NCI-H128 (cell line): ENCODE results near the gene PCDH9.

ENCODE experiments used
- DNase-seq: peaks from one replicate; lab custom pipeline; 2025; ENCODE audit not compliant: unreplicated experiment; lab: John Stamatoyannopoulos, UW

Gene PCDH9

DNA sequence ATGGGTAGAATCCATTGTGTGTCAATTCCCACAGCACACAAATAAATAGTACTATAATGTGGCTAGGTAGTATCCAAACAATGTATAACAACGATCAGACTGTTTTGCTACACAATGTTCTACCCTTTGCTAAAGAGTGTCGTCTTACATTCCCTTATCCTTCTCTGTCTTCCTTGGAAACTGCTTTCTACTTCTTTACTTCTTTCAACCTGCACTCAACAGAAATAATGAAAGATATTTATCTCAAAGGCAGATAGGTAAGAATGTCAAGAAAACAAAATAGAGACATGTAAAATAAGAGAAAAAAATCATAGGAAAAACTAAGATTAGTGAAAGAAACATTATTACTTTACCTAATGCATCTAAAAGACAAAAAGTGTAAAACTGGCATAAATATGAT is 814.7 kb downstream of the PCDH9 start:
- DNase-seq: no peak

DNA sequence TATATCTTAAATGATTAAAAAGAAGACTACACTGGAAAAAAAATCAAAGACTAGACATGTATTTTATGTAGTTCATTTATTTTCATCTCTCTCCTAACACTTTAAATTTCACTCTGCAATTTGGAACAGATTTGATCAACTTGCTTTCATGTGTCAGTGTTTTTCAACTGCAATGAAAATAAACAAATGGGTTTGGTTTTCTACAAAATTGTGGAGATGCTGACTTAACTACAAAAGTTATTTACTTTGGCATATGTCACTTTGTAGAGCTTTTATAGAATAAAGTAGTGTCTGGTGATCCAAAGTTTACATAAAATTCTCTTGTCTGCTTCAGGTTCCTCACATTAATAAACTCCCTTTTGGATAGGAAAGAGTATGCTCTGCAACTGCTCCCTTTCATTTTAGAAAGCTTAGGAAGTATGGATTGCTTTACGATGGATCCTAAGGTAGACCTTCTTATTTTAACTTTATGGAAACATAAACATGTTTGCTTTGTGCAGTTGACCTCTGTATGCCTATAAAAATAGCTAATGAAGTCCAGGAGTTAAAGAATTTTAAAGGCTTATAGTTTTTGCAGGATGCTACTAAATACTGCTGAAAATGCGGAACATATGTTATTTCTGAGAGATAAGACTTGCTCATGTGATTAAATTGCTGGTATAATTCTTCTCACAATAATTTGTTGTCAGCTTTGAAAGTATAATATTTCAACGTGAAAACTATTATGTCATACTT is 815.9 kb downstream of the PCDH9 start:
- no peak for DNase-seq

DNA sequence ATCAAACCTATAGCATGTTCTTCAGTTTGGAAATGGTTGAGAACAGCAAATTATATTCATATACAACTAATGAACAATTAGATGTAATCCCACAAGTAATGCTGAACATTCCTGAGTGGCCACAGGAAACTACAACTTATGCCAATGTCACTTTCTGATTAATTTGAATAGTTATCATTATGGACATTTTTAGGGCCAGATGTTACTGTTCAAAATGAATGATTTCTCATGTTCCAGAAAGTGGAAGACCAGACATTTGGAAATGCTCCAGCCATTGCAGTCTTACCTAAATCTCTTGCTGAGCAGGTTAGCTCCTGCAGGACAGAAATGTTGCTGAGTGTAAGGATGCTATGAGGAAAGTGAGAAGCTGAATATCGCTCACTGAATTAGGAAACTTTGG is 819.8 kb downstream of the PCDH9 start:
- no peak for DNase-seq

DNA sequence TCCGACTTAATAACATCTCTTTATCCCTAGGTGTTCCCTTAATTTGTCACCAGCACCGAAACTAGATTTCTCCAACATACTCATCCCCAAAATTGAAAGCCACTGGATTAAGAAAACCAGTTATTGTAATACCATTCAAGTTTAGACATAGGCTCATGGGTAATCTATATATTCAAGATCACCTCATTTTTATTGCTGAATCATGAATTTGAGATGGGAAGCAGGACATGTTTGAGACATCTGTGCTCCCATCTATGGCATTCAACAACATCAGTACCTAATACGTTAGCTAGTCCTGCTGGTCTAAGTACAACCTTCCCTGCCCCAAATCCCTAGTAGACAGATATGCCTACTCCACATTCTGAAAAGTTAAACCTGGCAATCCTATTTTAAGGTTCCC is 820.6 kb downstream of the PCDH9 start:
- DNase-seq: no peak

DNA sequence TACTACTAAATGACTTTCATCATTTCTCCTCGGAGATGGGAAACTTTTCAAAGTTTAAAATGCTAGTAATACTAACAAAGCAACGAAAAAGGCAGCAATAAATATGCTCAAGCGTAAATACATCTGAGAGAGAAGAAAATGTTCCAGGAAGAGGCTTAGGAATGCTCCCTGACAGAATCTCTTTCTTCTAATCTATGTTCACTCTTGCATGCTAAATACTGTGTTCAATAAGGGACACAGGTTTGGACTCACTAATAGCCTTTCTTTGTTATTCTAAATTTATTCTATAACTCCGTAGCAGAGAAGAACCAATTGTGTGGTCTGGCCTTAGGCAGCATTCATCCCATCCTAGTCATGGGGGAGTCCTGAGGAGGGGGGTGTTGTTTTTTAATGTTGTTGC is 823.0 kb downstream of the PCDH9 start:
- no peak for DNase-seq

DNA sequence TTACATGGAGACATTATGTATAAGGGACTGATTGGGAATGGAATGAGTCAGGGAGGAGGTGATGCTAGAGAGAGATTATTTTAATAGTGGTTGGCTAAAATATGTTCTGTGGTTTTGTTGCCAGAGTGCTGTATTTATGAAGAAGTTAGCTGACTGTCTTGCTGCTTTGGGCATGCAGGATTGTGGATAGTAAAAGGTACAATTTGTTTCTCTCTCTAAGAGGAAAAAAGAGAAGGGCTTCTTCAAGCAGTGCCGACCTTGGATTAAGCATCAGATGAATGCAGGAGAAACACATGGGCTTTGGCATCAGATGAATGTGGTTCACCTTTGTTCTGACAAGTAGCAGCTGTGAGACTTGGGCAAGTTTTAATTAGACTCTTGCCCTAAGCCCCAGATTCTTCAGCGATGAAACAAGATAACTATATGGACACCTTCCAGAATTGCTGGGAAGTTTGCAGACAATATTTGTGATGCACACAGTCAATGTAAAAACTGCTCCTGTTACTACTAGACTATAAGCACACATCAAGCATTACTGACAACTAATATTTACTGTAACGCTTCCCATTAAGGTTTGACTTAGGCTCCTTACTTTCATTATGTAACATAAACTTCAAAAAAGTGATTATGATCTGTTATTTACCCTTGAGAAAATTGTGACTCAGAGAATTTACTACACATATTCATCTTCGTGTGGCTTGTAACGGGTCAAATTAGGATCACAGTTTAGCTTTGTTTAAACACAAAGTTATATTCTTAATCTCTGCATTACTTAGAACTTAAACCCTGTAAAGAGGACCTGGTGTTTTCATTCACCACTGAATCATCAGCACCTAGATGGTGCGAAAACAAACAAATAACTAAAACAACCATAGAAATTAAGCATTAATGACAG is 824.0 kb downstream of the PCDH9 start:
- no peak for DNase-seq

DNA sequence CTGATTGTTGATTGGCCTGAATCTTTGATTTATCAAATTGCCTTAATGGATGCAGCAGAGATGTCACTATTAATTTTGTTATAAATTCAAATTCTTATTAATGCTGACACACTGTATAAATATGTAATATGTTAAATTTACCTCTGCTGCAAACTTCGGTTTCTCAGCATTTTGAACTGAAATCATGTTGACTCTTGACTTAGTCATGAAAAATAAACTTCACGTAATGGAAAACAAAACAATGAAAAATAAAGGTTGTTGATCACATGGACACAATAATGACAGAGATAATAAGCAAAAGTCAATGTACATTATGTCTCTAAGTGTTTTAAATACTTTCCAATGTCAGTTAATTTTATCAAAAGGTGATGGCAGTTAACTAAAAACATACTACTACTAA is 827.6 kb downstream of the PCDH9 start:
- no peak for DNase-seq

DNA sequence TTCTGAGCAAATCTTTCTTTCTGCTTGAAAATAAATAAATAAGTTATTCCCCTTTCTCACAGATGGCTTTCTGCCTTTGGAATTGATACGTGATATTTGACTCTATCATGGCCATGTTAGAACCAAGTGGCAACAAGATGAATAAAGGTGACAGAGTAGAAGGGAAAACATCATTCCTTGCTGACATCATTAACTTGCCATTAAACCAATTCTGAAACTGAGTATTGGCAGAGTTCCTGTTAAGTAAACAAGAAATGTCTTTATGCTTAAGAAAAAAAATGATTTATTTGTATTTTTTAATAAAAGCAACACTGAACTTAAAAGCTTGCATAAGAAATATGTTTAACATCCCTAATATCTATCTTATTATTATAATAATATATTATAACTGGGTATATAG is 828.1 kb downstream of the PCDH9 start:
- DNase-seq: no peak

DNA sequence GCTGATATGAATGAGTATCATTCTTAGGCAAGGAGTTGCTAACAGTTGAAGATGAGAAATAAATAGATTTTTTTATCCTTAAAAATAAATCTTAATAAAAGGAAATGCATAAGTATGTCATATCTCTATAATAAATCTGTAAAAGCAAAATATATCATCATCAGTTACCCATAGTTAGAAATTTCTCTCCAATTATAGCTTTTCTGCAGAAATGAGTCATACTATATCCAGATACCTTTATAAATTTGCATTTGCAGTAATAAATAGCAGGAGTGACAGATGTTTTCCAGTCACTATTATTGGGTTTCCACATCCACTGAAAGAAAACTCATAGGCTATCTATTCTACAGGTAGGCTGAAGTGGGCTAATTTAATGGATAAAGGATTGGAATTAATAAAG is 829.8 kb downstream of the PCDH9 start:
- DNase-seq: no peak

DNA sequence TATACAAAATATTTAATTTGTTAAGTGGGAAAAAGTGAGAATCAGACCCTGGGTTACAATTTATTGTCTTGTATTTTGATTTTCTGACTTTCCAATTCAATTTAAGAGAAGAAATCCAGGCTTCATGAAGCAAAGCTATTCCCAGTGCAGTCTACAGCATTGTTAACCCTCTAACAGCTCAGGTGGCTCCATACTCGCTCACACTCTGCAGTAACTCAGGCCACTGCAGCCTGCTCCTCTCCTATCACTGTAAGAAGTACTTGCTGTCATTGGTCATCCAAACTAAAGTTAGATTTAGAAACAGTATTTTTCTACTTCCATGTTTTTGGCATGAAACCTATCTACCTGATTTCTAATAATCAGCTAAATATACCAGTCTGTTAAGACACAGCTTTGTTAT is 830.3 kb downstream of the PCDH9 start:
- no peak for DNase-seq

DNA sequence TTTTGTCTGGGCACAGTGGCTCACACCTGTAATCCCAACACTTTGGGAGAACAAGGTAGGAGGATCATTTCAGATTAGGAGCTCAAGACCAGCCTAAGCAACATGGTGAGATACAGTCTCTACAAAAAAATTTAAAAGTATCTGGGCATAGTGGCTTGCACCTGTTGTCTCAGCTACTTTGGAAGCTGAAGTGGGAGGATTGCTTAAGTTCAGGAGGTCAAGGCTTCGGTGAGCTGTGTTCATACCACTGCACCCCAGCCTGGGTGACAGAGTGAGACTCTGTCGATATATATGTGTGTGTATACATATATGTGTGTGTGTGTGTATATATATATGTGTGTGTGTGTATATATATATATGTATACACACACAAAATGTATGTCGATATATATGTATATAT is 833.0 kb downstream of the PCDH9 start:
- DNase-seq: no peak

DNA sequence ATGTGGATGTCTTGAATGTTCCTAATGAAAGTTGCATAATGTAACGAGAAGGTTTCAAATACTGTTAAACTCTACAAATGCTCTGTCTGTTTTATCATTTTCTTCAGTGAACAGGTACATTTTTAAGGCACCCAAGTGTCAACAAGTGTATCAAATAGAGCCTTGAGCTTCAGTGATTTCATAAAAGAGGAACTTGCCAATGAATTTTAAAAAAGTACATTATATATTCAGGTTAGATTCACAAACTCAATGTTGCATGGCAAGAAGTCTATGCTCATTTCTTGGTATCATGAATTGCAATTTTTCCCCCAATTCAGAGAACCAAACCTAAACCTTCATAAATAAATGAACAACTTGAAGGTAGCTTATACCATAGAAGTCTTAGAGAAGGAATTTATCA is 838.8 kb downstream of the PCDH9 start:
- no peak for DNase-seq

DNA sequence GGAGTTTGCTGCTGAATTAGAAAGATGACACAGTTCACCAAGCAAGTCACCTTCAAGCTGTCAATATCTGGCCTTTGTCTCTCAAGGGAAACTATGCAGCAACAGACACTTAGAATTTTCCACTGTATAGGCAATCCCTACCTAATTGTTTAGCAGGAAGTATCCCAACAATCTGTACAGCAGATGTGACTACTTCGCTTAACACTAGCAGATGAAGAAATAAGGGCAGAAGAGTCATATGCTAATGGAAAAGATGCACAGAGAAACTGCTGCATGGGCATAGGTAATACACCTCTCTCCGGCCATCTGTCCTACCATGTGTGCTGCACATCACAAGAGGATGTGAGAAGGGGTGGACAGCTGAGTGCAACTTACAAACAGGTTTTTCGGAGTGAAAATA is 851.2 kb downstream of the PCDH9 start:
- DNase-seq: no peak

DNA sequence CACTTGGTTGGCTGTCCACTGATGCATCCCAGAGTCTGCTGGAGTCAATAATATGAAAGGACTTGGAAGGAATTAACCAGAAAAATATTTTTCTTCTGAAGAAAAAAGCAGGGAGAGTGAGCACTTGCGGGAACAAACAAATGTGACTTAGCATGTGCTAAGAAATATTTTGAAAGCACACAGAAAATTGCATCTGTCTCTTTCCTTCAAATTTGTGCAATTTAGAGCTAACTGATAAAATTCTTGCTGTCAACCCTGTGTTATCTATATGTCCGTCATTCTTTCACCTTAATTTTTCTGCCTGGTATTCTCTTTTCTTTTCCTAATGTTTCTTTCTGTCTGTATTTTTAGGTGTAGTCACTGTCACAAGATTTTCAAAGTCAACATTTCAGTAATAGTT is 852.6 kb downstream of the PCDH9 start:
- DNase-seq: no peak

DNA sequence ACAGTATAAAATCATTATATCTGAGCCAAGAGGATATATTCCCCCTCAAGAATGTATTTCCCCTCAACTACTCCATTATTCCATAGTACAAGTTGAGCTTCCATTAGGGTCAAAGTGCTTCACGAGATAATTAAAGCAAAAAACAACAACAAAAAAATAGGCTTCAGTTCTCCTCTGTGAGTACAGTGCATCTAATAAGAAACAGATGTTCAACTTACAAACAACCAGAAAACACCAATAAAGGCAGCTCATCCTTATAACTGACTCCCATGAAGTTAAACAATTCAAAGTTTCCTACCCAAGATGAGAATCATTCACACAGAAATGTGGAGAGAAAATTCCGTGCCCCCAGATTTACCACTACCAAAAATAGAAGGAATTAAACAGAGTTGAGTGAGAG is 854.4 kb downstream of the PCDH9 start:
- DNase-seq: no peak

DNA sequence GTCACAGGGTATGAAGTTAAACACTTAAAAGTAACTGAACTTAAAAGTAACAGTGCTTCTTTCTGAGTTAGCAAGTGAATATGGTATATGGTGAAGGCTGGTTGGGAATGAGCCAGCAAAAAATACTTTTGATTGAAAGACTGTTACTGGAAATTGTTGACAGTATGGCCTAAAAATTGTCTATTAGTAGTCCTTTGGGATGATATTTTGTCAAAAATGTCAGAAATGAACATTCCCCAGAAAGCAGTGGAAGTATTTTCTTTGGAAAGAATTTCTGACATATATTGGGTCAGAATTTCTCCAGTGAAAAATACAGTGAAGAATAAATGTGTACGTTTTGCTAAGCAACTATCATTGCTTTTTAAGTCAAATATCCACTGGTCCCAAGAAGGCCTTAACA is 860.5 kb downstream of the PCDH9 start:
- DNase-seq: no peak

DNA sequence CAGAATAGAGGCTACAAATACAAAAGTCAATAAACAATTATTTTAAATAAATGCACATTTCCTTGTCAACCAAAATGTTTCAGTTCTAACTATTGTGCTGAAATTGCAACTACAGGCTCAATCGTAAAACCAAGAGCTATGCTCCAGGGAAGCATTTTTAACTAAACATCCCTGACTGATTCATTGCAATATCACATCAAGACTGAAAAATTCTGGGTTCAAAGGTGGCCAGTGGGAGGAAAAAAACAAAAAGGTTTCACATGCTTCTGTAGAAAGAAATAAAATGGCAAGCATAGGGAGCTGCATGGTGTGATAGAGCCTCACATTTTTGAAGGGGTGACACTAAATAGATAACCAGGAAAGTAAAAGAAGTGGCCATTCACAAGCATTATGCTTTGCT is 862.8 kb downstream of the PCDH9 start:
- no peak for DNase-seq

DNA sequence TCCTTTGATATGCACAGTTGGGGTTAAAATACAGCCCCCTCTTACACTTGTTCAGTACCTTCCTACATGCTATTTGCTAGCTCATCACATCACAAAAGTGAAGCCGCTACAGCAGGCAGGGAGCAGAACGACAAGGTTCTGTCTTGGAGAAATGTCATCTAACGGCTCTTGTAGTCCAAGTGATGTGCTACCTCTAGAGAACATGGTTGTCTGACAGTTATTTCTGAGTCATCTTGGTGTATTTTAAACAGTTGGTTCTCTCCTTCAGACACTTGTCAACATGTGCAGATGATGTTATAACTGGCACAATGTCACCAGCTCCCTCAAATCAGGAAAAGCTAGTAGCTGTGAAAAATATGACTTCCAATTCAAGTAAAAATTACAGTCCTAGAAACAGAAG is 865.0 kb downstream of the PCDH9 start:
- no peak for DNase-seq

DNA sequence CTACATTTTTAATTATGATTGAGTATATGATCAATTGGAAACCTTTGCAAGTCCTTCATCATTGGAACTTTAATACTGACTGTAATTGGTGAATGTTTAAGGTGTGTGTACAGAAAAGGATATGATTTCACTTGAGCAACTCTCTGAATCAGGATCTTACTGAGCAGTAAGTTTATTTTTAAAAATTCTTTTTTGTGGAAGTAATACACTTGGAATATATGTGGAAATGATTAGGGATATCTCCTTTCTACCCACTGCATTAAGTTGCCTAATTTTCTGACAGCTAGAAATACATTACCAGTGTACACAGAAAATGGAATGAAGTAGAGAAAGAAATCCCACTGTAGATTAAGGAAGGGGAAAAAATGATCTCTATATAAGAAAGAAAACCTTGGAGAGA is 865.8 kb downstream of the PCDH9 start:
- DNase-seq: no peak

DNA sequence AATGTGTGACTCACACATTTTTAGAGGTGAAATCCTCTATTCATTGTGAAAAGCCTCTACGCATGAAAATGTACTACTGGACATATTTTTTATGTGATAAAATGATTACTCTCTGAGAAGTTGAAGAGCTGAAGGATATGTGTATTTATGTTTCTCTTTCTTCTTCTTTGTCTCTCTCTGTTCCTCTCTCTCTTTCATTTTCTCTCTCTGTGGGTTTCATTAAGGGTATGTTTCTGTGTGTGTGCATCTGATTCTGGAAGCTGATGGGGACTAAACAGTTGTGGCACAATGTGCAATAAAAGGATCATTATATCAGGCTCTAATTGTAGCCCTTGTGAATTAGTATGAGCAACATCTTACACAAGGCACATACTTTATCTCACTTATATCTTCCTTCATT is 867.7 kb downstream of the PCDH9 start:
- no peak for DNase-seq

DNA sequence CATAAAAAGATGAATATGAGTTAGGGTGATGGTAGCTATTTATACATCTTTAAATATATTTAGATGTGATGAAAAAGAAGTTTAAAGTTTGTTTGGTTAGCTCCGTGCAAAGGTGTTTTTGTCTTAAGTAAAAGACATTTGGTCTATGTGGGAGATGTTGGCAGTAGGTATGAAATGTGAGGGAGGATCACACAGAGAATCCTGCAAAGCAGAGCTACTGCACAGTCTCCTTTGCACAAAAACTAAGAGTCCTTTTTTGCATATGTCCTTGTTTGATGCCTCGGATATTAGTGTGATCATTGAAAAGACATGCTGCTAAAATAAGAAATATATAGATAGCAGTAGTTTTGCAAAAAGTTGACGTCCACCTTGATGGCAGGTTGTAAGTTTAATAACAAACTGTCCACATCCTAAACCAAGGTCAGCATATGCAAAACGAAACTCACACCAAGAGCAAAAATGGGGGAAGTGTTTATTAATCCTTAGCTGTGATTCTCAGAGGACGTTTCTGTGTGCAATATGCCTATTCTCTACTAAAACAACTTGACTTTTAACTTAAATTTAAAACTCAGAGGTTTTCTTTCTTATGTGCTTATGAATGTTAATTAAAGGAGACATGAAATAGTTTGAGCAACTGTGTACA is 870.1 kb downstream of the PCDH9 start:
- no peak for DNase-seq

DNA sequence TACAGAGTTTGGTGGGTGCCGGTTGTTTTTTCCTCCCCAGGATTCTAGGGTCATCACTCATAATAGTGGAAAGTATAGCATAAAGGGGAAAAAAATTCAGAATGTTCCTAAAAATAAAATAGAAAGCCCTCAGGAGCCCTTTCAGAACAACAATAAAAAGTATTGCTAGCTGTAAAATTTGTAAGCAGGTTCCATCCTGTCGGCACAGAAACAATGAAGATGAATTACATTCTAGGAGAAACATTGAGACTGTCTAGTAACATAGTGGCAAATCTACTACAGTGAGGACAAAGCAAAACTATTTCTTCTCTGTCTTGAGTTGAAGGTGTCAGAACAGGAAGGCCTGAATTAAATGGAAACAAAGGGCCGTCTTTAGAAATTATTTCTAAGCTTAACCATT is 870.7 kb downstream of the PCDH9 start:
- DNase-seq: no peak
